ACC112 (cell line): Measurements from ENCODE around the gene SLC6A1.
"Not testable (repeated sequence)": the region's sequence is repeated elsewhere in the genome, so short reads cannot be mapped to it uniquely, and the experiment has no call there.

Experiments used
- H2AFZ ChIP-seq: fragments of 200-600 bp; sonication (generic); one replicate; pipeline ENCODE4 v1.6.0; 2017; ENCODE audit warnings: antibody characterized with exemption, low read length; ENCODE audit not compliant: unreplicated experiment
- H3K27ac ChIP-seq: fragments of 200-600 bp; sonication (generic); 2 replicates; pipeline ENCODE4 v1.5.1; 2014; ENCODE audit warnings: low read depth, mild to moderate bottlenecking, antibody characterized with exemption, low read length, moderate library complexity
- H3K27me3 ChIP-seq: fragments of 200-600 bp; sonication (generic); 2 replicates; pipeline ENCODE4 v1.6.1; 2014; ENCODE audit warnings: mild to moderate bottlenecking, antibody characterized with exemption, low read length, moderate library complexity, mixed read lengths; ENCODE audit not compliant: insufficient read depth
- H3K36me3 ChIP-seq: fragments of 200-600 bp; sonication (generic); 2 replicates; pipeline ENCODE4 v1.6.1; 2016; ENCODE audit warnings: mild to moderate bottlenecking, antibody characterized with exemption, low read length, moderate library complexity, mixed read lengths; ENCODE audit not compliant: insufficient read depth
- H3K4me1 ChIP-seq: fragments of 200-600 bp; sonication (generic); one replicate; pipeline ENCODE4 v1.6.1; 2016; ENCODE audit warnings: low read length, mixed read lengths; ENCODE audit not compliant: insufficient read depth, unreplicated experiment, control insufficient read depth
- H3K4me3 ChIP-seq: fragments of 200-600 bp; sonication (generic); 2 replicates; pipeline ENCODE4 v1.5.1; 2014; ENCODE audit warnings: mild to moderate bottlenecking, low read depth, low read length
- H3K79me2 ChIP-seq: fragments of 200-600 bp; sonication (generic); one replicate; pipeline ENCODE4 v1.6.0; 2016; ENCODE audit warnings: low read length; ENCODE audit not compliant: control insufficient read depth, unreplicated experiment, insufficient read depth

Gene SLC6A1

DNA sequence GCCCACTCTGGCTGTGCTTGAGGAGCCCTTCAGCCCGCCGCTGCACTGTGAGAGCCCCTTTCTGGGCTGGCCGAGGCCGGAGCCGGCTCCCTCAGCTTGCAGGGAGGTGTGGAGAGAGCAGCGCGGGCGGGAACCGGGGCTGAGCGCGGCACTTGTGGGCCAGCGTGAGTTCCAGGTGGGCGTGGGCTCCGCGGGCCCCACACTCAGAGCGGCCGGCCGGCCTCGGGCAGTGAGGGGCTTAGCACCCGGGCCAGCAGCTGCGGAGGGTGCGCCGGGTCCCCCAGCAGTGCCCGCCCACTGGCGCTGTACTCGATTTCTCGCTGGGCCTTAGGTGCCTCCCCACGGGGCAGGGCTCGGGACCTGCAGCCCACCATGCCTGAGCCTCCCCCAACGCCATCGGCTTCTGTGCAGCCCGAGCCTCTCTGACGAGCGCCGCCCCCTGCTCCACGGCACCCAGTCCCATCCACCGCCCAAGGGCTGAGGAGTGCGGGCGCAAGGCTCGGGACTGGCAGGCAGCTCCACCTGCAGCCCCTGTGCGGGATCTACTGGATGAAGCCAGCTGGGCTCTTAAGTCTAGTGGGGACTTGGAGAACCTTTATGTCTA is 68.8 kb downstream of the SLC6A1 start:
- H3K27ac ChIP-seq, H3K79me2 ChIP-seq, H3K36me3 ChIP-seq, H3K4me1 ChIP-seq: not testable (repeated sequence)
- Histone ChIP-seq H3K27me3 (peaks cover 14% of the 10 kb centered on the region), H2AFZ (peak overlapping the region; percentile 62), H3K4me3 (peak overlapping the region; percentile 61)

DNA sequence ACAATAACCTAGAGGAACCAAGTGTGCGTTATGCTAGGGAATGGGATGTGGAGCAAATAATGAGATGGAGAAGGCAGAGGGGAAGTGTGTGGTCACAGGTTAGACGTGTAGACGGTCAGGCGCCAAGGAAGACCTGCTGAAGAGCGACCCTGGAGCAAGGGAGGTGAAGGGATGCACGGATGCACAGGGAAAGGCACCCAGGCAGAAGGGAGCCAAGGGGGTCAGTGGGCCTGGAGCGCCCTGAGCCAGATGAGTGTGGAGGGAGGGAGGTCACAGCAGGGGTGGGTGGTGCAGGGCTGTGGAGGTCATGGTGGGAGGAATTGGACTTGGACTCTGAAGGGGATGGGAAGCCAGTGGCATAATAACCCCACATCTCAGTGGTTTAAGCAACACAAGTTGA is 70.2 kb downstream of the SLC6A1 start:
- H2AFZ ChIP-seq = no peak overlapping the region
- H3K36me3 ChIP-seq = no peaks in the 10 kb centered on the region
- peaks cover 7% of the 10 kb centered on the region for H3K4me1 ChIP-seq
- no peak overlapping the region for H3K4me3 ChIP-seq
- H3K79me2 ChIP-seq = no peaks in the 10 kb centered on the region
- H3K27me3 ChIP-seq = 0 out of 2 replicates have a peak, but pooled peaks cover 3% of the 10 kb centered on the region
- H3K27ac ChIP-seq = no peak overlapping the region

DNA sequence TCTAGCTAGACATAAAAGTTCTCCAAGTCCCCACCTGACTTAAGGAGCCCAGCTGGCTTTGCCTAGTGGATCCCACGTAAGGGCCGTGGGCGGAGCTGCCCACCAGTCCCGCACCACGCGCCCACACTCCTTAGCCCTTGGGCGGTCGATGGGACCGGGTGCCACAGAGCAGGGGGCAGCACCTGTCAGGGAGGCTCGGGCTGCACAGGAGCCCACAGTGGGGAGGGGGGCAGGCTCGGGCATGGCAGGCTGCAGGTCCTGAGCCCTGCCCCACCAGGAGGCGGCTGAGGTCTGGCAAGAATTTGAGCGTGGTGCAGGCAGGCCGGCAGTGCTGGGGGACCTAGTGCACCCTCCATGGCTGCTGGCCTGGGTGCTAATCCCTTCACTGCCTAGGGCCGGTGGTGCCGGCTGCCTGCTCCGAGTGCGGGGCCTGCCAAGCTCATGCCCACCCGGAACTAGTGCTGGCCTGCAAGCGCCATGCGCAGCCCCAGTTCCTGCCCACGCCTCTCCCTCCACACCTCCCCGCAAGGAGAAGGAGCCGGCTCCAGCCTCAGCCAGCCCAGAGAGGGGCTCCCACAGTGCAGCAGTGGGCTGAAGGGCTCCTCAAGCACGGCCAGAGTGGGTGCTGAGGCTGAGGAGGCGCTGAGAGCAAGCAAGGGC is 78.7 kb downstream of the SLC6A1 start:
- H3K27ac ChIP-seq = no peak overlapping the region
- H3K4me3 ChIP-seq = no peak overlapping the region
- H3K36me3 ChIP-seq = no peaks in the 10 kb centered on the region
- H2AFZ ChIP-seq = no peak overlapping the region
- H3K79me2 ChIP-seq = no peaks in the 10 kb centered on the region
- no peaks in the 10 kb centered on the region for H3K4me1 ChIP-seq
- no peaks in the 10 kb centered on the region for H3K27me3 ChIP-seq

DNA sequence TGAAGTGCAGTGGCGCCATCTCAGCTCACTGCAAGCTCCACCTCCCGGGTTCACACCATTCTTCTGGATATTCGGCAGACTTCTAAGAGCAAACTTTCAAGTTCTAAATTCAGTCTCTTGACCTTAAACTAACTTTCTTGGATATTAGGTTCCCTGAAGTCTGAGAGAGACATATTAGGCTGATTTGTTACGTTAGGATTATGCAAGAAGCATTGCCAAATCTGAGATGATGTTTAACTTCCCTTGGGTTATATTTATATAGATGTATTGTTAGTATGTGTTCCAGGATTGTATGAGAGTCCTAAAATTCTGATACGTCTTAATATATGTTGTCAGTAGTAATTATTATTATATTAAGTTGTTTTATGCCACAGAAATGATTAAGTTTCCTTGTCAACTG is 80.1 kb downstream of the SLC6A1 start:
- Histone ChIP-seq H3K4me3 (no peak overlapping the region), H2AFZ (no peak overlapping the region), H3K79me2 (no peaks in the 10 kb centered on the region), H3K27me3 (no peaks in the 10 kb centered on the region), H3K4me1 (no peaks in the 10 kb centered on the region), H3K27ac (no peak overlapping the region), H3K36me3 (no peaks in the 10 kb centered on the region)

DNA sequence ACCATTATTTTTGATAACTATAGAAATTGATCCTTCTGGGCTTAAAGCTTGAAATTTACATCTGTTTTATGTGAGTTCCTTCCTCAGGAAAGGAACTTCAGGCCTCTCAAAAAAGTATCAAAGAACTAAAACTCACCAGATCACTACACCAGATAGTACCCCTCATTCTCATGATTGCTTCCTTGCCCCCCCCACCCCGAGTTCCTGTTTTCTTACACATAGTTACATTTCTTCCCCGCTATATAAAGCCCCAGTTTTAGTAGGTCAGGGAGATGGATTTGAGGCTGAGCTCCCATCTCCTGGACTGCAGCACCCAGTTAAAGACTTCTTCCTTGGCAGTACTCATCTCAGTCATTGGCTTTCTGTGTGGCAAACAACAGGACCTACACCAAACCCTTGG is 81.5 kb downstream of the SLC6A1 start:
- H3K79me2 ChIP-seq = no peaks in the 10 kb centered on the region
- no peaks in the 10 kb centered on the region for H3K36me3 ChIP-seq
- no peaks in the 10 kb centered on the region for H3K4me1 ChIP-seq
- H3K27ac ChIP-seq = no peak overlapping the region
- H3K27me3 ChIP-seq = no peaks in the 10 kb centered on the region
- H2AFZ ChIP-seq = no peak overlapping the region
- no peak overlapping the region for H3K4me3 ChIP-seq

DNA sequence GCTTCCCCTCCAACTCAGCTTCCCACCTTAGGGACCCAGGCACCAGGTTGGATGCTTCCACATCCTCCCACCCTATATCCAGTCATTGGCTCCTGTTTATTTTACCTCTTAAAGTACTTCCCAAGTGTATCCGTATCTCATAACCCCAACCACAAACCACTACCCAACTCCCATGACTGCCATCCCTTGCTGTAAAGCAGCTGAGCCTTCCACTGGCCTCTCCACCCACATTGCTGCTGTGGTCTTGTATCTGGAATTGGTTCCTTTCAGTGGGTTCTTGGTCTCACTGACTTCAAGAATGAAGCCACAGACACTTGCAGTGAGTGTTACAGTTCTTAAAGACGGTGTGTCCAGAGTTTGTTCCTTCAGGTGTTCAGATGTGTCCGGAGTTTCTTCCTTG is 81.9 kb downstream of the SLC6A1 start:
- Histone ChIP-seq H3K4me3 (no peak overlapping the region), H3K36me3 (no peaks in the 10 kb centered on the region), H2AFZ (no peak overlapping the region), H3K27me3 (no peaks in the 10 kb centered on the region), H3K27ac (no peak overlapping the region), H3K4me1 (no peaks in the 10 kb centered on the region), H3K79me2 (no peaks in the 10 kb centered on the region)

DNA sequence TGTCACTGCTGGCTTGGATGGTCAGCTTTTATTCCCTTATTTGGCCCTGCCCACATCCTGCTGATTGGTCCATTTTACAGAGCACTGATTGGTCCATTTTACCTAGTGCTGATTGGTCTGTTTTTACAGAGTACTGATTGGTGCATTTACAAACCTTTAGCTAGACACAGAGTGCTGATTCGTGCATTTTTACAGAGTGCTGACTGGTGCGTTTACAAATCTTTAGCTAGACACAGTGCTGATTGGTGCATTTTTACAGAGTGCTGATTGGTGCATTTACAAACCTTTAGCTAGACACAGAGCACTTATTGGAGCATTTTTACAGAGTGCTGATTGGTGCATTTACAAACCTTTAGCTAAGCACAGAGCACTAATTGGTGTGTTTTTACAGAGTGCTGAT is 82.6 kb downstream of the SLC6A1 start:
- not testable (repeated sequence) for H3K27me3 ChIP-seq, H3K4me3 ChIP-seq, H2AFZ ChIP-seq, H3K79me2 ChIP-seq, H3K36me3 ChIP-seq, H3K27ac ChIP-seq, H3K4me1 ChIP-seq

DNA sequence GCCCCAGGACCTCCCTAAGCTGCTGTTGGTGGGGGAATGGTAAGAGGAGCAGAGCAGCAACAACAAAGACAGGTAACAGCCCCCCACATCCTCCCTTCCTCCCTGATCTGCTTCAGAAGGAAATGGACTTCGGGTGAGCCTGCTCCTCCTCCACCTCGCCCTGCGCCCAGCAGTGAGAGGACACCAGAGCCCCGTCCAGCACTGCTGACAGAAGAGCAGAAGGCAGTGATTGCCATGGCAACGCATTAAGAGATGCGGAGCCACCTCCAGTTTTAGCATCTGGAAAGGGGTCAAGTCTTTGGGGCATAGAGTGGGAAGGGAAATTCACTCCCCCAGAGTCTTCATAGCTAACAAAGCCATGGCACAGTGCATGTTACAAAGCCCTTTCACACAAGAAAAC is 84.2 kb downstream of the SLC6A1 start:
- no peak overlapping the region for H3K4me3 ChIP-seq
- no peaks in the 10 kb centered on the region for H3K27me3 ChIP-seq
- H2AFZ ChIP-seq = no peak overlapping the region
- no peaks in the 10 kb centered on the region for H3K4me1 ChIP-seq
- H3K27ac ChIP-seq = no peak overlapping the region
- no peaks in the 10 kb centered on the region for H3K36me3 ChIP-seq
- no peaks in the 10 kb centered on the region for H3K79me2 ChIP-seq

DNA sequence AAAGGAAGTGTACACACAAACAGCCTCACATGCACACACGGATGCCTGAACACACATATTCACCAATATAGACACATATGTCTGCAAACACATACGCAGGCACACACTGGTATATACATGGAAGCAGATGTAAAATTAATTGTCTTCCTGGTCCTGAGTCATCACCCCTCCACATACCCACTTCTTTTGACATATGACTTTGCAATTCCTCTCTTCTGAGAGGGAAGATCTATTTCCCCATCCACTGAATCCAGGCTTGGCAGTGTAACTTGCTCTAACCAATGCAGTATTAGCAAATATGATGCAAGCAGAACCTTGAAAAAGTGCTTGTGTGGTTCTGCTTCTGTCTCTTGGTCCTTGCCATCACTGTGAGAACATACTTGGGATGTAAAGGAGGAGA is 84.9 kb downstream of the SLC6A1 start:
- Histone ChIP-seq H3K27ac (no peak overlapping the region), H3K79me2 (no peaks in the 10 kb centered on the region), H2AFZ (no peak overlapping the region), H3K4me1 (no peaks in the 10 kb centered on the region), H3K27me3 (no peaks in the 10 kb centered on the region), H3K4me3 (no peak overlapping the region), H3K36me3 (no peaks in the 10 kb centered on the region)

DNA sequence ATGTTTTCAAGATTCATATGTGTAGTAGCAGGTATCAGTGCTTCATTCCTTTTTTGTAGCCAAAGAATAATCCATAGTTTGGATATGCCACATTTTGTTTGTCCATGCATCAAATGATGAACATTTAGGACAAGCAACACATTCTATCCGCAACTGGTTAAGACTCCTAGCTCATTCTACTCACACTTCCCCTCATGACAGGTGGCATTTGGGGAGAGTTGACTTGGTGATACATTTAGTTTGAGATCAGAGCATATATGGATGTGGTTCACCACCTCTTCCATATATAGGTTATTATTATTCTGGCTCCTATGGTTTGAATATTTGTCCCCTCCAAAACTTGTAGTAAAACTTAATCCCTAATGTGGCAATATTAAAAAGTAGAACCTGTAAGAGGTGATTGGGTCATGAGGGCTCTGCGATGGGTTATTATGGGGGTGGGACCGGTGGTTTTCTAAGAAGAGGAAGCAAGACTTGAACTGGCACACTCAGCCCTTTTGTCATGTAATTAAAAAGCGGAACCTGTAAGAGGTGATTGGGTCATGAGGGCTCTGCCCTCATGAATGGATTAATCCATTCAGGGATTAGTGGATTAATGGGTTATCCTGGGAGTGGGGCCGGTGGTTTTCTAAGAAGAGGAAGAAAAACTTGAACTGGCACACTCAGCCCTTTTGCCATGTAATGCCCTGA is 86.4 kb downstream of the SLC6A1 start:
- Histone ChIP-seq H2AFZ (no peak overlapping the region), H3K27ac (no peak overlapping the region), H3K27me3 (no peaks in the 10 kb centered on the region), H3K4me3 (no peak overlapping the region), H3K36me3 (no peaks in the 10 kb centered on the region), H3K4me1 (no peaks in the 10 kb centered on the region), H3K79me2 (no peaks in the 10 kb centered on the region)

DNA sequence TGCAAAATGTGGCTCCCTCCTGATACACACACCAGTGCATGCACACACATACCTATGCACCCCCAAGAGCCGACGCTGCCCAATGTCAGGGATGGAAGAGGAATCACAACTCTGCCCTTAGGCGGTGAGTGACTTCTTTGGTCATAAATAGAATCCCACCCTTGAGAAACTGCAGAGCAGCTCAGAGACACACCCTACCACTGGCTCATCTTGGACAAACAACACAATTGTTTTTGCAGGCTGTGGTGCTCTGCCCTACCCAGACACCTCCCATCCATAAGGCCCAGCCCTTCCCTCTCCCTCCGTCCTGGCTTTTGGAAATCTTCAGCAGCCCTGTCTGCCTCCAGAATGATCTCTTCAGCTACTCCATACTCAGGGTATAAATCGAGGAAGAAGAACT is 87.9 kb downstream of the SLC6A1 start:
- Histone ChIP-seq H2AFZ (no peak overlapping the region), H3K27ac (no peak overlapping the region), H3K27me3 (no peaks in the 10 kb centered on the region), H3K4me3 (no peak overlapping the region), H3K79me2 (no peaks in the 10 kb centered on the region), H3K36me3 (no peaks in the 10 kb centered on the region), H3K4me1 (peaks cover 4% of the 10 kb centered on the region)
